K562 (cell line): ENCODE data around the gene CARD9.

Source experiments
- FOXK1 ChIP-seq: sonication (generic); formaldehyde crosslinking; IDR thresholded peaks from 2 replicates; pipeline ENCODE4 v1.8.0; 2022; ENCODE audit warnings: missing genetic modification reagents, mild to moderate bottlenecking, borderline replicate concordance
- GABPA ChIP-seq: fragments of 200-800 bp; sonication (Bioruptor generic); conservative IDR thresholded peaks from 2 replicates; pipeline ENCODE4 v1.6.1; 2016; ENCODE audit warnings: low read depth, missing genetic modification characterization, missing compliant biosample characterization
- JUNB ChIP-seq: fragments of 450-650 bp; formaldehyde crosslinking; conservative IDR thresholded peaks from 2 replicates; pipeline ENCODE4 v1.4.0; 2020; ENCODE audit warnings: mild to moderate bottlenecking
- POLR2A ChIP-seq: fragments of 450-650 bp; conservative IDR thresholded peaks from 2 replicates; pipeline ENCODE4 v1.6.1; 2016
- SMC3 ChIP-seq: conservative IDR thresholded peaks from 2 replicates; pipeline ENCODE4 v1.6.1; 2011; ENCODE audit warnings: low read depth, low read length, improper control_type of control experiment; ENCODE audit not compliant: insufficient read depth
- ZNF41 ChIP-seq: fragments of 250-450 bp; sonication (Bioruptor Pico); conservative IDR thresholded peaks from 2 replicates; pipeline ENCODE4 v1.4.0; 2020; ENCODE audit warnings: mild to moderate bottlenecking

DNA sequence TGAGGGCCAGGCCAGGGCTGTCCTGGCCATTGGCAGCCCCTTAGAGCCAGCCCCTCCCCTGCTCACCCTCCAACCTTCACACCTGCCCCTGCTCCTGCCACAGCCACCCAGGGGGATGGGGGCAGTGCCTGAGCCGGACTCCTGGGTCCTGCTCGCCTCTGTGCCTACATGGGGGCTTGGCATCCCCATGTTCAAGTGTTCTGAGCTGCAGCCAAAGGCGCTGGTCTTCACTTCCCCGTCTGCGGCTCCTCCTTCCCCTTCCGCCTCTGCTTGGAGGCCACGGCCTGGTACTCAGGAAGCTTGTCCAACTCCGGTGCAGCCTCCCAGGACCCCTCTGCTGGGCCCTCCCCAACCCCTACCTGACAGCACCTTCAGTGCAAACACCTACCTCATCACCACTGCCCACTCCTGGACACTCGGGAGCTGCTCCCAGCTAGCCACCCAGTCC lies 7.7 kb downstream of the CARD9 start:
- TF ChIP-seq ZNF41 (CRISPR knock-in tag) (no peak), POLR2A (no peak), JUNB (CRISPR knock-in tag) (no peak), GABPA (no peak), SMC3 (no peak), FOXK1 (CRISPR knock-in tag) (no peak)
